Mammary microvascular endothelial cell (primary cell): Measurements from ENCODE around the gene C1QL1. TPM values are rescaled to one million over a fixed set of nuclear protein-coding genes. Genes with fewer than 3 reads are reported as not detected.

Source experiments
- total RNA-seq: library from RNA; depleted of rRNA; stranded (reverse); fragments of >200 nt; gene quantifications from 2 replicates; pipeline ENCODE4 v1.2.3, GENCODE V29; 2015

The C1QL1 gene
- total RNA-seq: 0.93 TPM in 1 of 2 replicates, not detected in the other

GRCh38 chr17:44968225-44969143, at the start of gene C1QL1:
C1QL1 (minus strand) TSS chr17:44968303; CDS start chr17:44968048, 255 bp downstream.

GRCh38 chr17:44947461-44948314, 20.4 kb downstream of the C1QL1 start, which contains the start of gene KIF18B:
KIF18B (minus strand) TSS chr17:44947773; CDS start chr17:44936344, 11,429 bp downstream.

GRCh38 chr17:44915321-44915726, 52.8 kb downstream of the C1QL1 start, which contains the start of gene GFAP:
GFAP (minus strand) TSS chr17:44915500; CDS start chr17:44915486, 14 bp downstream.

Other genes with a start within 250 kb of the C1QL1 start
- 0.05 and 1.3 TPM in 2 replicates for gene ADAM11, start 209.3 kb downstream of the C1QL1 start, total RNA-seq
- gene GJC1, start 138.0 kb downstream of the C1QL1 start, total RNA-seq: 10.5 and 11.0 TPM in 2 replicates
- gene HIGD1B, start 120.4 kb downstream of the C1QL1 start, total RNA-seq: not detected in 2 replicates
- gene EFTUD2, start 68.9 kb downstream of the C1QL1 start, total RNA-seq: 97.1 and 98.6 TPM in 2 replicates
- not detected in 2 replicates for gene GFAP, start 52.8 kb downstream of the C1QL1 start, total RNA-seq
- 16.4 and 18.6 TPM in 2 replicates for gene KIF18B, start 20.5 kb downstream of the C1QL1 start, total RNA-seq
- gene DCAKD, start 83.3 kb upstream of the C1QL1 start, total RNA-seq: 32.9 and 39.8 TPM in 2 replicates
- 78.5 and 91.4 TPM in 2 replicates for gene NMT1, start 93.0 kb upstream of the C1QL1 start, total RNA-seq
- 17.9 and 27.4 TPM in 2 replicates for gene PLCD3, start 164.2 kb upstream of the C1QL1 start, total RNA-seq
- gene ACBD4, start 167.4 kb upstream of the C1QL1 start, total RNA-seq: 3.3 and 6.5 TPM in 2 replicates
- 10.1 and 11.1 TPM in 2 replicates for gene HEXIM1, start 180.2 kb upstream of the C1QL1 start, total RNA-seq
- 1.5 and 2.6 TPM in 2 replicates for gene HEXIM2, start 193.6 kb upstream of the C1QL1 start, total RNA-seq